ENCODE measurements around the gene HIP1R.

The HIP1R gene

DNA sequence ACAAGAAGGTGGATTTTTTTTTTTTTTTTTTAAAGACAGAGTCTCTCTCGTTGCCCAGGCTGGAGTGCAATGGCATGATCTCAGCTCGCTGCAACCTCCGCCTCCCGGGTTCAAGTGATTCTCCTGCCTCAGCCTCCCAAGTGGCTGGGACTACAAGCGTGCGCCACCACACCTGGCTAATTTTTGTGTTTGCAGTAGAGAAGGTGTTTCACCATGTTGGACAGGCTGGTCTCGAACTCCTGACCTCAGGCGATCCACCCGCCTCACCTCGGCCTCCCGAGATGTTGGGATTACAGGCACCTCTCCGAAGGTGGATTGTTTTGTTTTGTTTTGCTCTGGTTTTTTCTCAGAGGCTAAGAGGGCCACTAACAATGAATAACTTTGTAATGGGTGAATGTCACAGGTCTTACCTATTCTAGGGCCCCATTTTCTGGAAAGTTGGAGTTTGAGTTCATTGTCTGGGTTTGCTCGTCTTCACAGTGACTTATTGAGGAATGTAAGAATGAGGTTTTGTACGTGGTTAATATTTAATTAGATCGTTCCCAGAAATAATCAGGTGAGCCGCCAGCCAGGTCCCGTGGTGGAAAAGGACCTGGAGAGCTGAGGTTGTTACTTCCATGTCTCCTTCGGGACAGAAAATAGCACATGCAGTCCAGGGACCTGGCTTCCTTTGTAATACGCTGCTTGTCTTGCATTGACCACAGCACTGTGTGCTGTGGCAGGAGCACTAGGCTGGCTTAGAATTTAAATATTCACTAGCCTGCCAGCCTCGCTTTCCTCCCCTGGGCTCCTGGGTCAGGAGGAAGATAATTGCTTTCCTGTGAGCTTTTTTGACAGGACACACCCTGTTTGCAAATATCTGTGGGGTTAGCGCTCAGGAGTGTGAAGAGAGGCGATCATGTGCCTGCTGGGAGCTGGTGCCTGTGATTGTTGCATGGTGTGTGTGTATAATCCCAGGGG lies 2.3 kb downstream of the HIP1R start:
- no peak for DNase-seq
- peaks cover 23% of the 10 kb centered on the region for H3K4me1 ChIP-seq (ENCODE audit: insufficient read depth, low read length)
- no peaks in the 10 kb centered on the region for H3K36me3 ChIP-seq (ENCODE audit: insufficient read depth, low read length)
- H4K20me1 ChIP-seq (ENCODE audit: insufficient read depth, low read length): peaks cover 19% of the 10 kb centered on the region
- TF ChIP-seq, protein P1, sequence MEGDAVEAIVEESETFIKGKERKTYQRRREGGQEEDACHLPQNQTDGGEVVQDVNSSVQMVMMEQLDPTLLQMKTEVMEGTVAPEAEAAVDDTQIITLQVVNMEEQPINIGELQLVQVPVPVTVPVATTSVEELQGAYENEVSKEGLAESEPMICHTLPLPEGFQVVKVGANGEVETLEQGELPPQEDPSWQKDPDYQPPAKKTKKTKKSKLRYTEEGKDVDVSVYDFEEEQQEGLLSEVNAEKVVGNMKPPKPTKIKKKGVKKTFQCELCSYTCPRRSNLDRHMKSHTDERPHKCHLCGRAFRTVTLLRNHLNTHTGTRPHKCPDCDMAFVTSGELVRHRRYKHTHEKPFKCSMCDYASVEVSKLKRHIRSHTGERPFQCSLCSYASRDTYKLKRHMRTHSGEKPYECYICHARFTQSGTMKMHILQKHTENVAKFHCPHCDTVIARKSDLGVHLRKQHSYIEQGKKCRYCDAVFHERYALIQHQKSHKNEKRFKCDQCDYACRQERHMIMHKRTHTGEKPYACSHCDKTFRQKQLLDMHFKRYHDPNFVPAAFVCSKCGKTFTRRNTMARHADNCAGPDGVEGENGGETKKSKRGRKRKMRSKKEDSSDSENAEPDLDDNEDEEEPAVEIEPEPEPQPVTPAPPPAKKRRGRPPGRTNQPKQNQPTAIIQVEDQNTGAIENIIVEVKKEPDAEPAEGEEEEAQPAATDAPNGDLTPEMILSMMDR (IDR thresholded peaks at IDR 0.05; ENCODE audit: borderline replicate concordance, extremely low read depth, low read length, poor library complexity, severe bottlenecking): no peak
- no peak for TF ChIP-seq EZH2 (IDR thresholded peaks at IDR 0.05; ENCODE audit: borderline replicate concordance, low read depth, low read length, severe bottlenecking)
- H3K4me3 ChIP-seq (ENCODE audit: low read depth in 1 of 2, low read length in 2 of 2): no peak overlapping the region
- H3K79me2 ChIP-seq (ENCODE audit: insufficient read depth, low read length): peaks cover 6% of the 10 kb centered on the region; the same call in 1 of the 2 replicates
- H3K27me3 ChIP-seq (ENCODE audit: insufficient read depth, low read length, poor library complexity): no peaks in the 10 kb centered on the region
- H2AFZ ChIP-seq (ENCODE audit: low read depth, low read length): no peak overlapping the region
- H3K27ac ChIP-seq (ENCODE audit: low read length): no peak overlapping the region
- H3K4me2 ChIP-seq (ENCODE audit: insufficient read depth, low read length): peak overlapping the region; percentile 76; the same call in 1 of the 2 replicates
- ATAC-seq (ENCODE audit: insufficient read depth, low read depth): no peak
- H3K9ac ChIP-seq (ENCODE audit: low read depth, low read length): no peak overlapping the region
- no peaks in the 10 kb centered on the region for H3K9me3 ChIP-seq (ENCODE audit: insufficient read depth, low read length, severe bottlenecking)

GRCh38 chr12:122838841-122839240 lies 3.6 kb downstream of the HIP1R start:
- H3K27me3 ChIP-seq (ENCODE audit: insufficient read depth, low read length, poor library complexity): no peaks in the 10 kb centered on the region
- TF ChIP-seq EZH2 (IDR thresholded peaks at IDR 0.05; ENCODE audit: borderline replicate concordance, low read depth, low read length, severe bottlenecking): no peak
- TF ChIP-seq, protein P1 (IDR thresholded peaks at IDR 0.05; ENCODE audit: borderline replicate concordance, extremely low read depth, low read length, poor library complexity, severe bottlenecking): no peak
- H3K4me3 ChIP-seq (ENCODE audit: low read depth in 1 of 2, low read length in 2 of 2): no peak overlapping the region
- no peak for DNase-seq
- no peak for ATAC-seq (ENCODE audit: insufficient read depth, low read depth)
- no peak overlapping the region for H3K27ac ChIP-seq (ENCODE audit: low read length)
- peaks cover 23% of the 10 kb centered on the region for H3K4me1 ChIP-seq (ENCODE audit: insufficient read depth, low read length)
- H3K36me3 ChIP-seq (ENCODE audit: insufficient read depth, low read length): no peaks in the 10 kb centered on the region
- peaks cover 6% of the 10 kb centered on the region; the same call in 1 of the 2 replicates for H3K79me2 ChIP-seq (ENCODE audit: insufficient read depth, low read length)
- H4K20me1 ChIP-seq (ENCODE audit: insufficient read depth, low read length): peaks cover 26% of the 10 kb centered on the region
- H3K4me2 ChIP-seq (ENCODE audit: insufficient read depth, low read length): no peak overlapping the region
- no peaks in the 10 kb centered on the region for H3K9me3 ChIP-seq (ENCODE audit: insufficient read depth, low read length, severe bottlenecking)
- no peak overlapping the region for H2AFZ ChIP-seq (ENCODE audit: low read depth, low read length)
- H3K9ac ChIP-seq (ENCODE audit: low read depth, low read length): no peak overlapping the region

GRCh38 chr12:122839907-122840554 lies 4.8 kb downstream of the HIP1R start:
- Histone ChIP-seq H3K36me3 (ENCODE audit: insufficient read depth, low read length) (no peaks in the 10 kb centered on the region), H3K9me3 (ENCODE audit: insufficient read depth, low read length, severe bottlenecking) (no peaks in the 10 kb centered on the region), H3K4me2 (ENCODE audit: insufficient read depth, low read length) (no peak overlapping the region), H3K9ac (ENCODE audit: low read depth, low read length) (no peak overlapping the region), H2AFZ (ENCODE audit: low read depth, low read length) (no peak overlapping the region), H4K20me1 (ENCODE audit: insufficient read depth, low read length) (peaks cover 22% of the 10 kb centered on the region), H3K79me2 (ENCODE audit: insufficient read depth, low read length) (peaks cover 6% of the 10 kb centered on the region; the same call in 1 of the 2 replicates), H3K27ac (ENCODE audit: low read length) (no peak overlapping the region), H3K4me3 (ENCODE audit: low read depth in 1 of 2, low read length in 2 of 2) (no peak overlapping the region), H3K27me3 (ENCODE audit: insufficient read depth, low read length, poor library complexity) (no peaks in the 10 kb centered on the region), H3K4me1 (ENCODE audit: insufficient read depth, low read length) (peaks cover 15% of the 10 kb centered on the region)
- DNase-seq (no peak), ATAC-seq (ENCODE audit: insufficient read depth, low read depth) (no peak)
- no peak for TF ChIP-seq EZH2 (IDR thresholded peaks at IDR 0.05; ENCODE audit: borderline replicate concordance, low read depth, low read length, severe bottlenecking)
- TF ChIP-seq, protein P1 (IDR thresholded peaks at IDR 0.05; ENCODE audit: borderline replicate concordance, extremely low read depth, low read length, poor library complexity, severe bottlenecking): no peak

Data from DND-41 (cell line).